ENCODE measurements around the gene ABHD8. TPM values are rescaled to one million over a fixed set of nuclear protein-coding genes. Genes with fewer than 3 reads are reported as not detected.
A peak's percentile ranks its signal among the peaks of the same experiment; 100 is the strongest.

Gene ABHD8
- total and polyA plus RNA-seq, 2 of the 13 experiments (the other 11 are each of a cell fraction or from before 2014, with no cell fraction given), result 6.3 to 7.2 TPM

DNA sequence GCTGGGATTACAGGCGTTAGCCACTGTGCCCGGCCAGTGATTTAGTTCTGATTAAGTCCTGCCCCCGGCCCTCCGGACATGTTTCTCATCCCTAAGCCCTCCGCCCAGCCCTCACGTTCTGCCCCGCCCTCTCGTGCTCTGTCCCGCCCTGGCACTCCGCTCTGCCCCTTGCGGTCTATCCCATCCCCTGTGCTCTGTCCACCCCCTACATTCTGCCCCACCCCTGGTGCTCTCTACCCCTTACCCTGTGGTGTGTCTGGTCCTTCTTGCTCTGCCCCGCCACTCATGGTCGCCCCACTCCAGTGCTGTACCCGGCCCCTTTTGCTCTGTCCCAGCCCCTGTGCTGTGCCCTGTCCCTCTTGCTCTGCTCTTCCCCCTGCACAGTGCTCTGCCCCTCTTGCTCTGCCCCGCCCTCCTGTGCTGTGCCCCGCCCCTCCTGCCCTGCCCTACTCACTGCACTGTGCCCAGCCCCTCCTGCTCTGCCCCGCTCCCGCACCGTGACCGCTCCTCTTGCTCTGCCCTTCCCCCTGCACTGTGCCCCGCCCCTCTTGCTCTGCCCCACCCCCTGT is 37.2 kb upstream of the ABHD8 start (continued):
- TF ChIP-seq, protein P1, sequence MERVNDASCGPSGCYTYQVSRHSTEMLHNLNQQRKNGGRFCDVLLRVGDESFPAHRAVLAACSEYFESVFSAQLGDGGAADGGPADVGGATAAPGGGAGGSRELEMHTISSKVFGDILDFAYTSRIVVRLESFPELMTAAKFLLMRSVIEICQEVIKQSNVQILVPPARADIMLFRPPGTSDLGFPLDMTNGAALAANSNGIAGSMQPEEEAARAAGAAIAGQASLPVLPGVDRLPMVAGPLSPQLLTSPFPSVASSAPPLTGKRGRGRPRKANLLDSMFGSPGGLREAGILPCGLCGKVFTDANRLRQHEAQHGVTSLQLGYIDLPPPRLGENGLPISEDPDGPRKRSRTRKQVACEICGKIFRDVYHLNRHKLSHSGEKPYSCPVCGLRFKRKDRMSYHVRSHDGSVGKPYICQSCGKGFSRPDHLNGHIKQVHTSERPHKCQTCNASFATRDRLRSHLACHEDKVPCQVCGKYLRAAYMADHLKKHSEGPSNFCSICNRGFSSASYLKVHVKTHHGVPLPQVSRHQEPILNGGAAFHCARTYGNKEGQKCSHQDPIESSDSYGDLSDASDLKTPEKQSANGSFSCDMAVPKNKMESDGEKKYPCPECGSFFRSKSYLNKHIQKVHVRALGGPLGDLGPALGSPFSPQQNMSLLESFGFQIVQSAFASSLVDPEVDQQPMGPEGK (CRISPR knock-in tag; IDR thresholded peaks at IDR 0.05), result peak; percentile 51
- no peak for TF ChIP-seq ZNF678 (CRISPR knock-in tag; IDR thresholded peaks at IDR 0.05)
- TF ChIP-seq ZNF788 (CRISPR knock-in tag; IDR thresholded peaks at IDR 0.05; ENCODE audit: borderline replicate concordance), result peak; percentile 6; the same call in 1 of the 2 replicates
- TF ChIP-seq, protein P2, sequence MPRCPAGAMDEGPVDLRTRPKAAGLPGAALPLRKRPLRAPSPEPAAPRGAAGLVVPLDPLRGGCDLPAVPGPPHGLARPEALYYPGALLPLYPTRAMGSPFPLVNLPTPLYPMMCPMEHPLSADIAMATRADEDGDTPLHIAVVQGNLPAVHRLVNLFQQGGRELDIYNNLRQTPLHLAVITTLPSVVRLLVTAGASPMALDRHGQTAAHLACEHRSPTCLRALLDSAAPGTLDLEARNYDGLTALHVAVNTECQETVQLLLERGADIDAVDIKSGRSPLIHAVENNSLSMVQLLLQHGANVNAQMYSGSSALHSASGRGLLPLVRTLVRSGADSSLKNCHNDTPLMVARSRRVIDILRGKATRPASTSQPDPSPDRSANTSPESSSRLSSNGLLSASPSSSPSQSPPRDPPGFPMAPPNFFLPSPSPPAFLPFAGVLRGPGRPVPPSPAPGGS (CRISPR knock-in tag; IDR thresholded peaks at IDR 0.05), result no peak
- TF ChIP-seq SALL2 (CRISPR knock-in tag; IDR thresholded peaks at IDR 0.05), result peak; percentile 24; the same call in 1 of the 2 replicates
- no peak for TF ChIP-seq ZNF768 (CRISPR knock-in tag; IDR thresholded peaks at IDR 0.05)
- 0 out of 2 replicates have a peak, but pooled peaks have one; percentile 2 for TF ChIP-seq RBAK (CRISPR knock-in tag; IDR thresholded peaks at IDR 0.05)
- peak; percentile 41; the same call in 1 of the 2 replicates for TF ChIP-seq MAZ (IDR thresholded peaks at IDR 0.05; ENCODE audit: borderline replicate concordance, low read depth, low read length)
- peak; percentile 77; the same call in 1 of the 2 replicates for TF ChIP-seq MAZ (CRISPR knock-in tag; IDR thresholded peaks at IDR 0.05; ENCODE audit: low read depth)
- TF ChIP-seq PHF21A (CRISPR knock-in tag; IDR thresholded peaks at IDR 0.05), result peak; percentile 13; the same call in 1 of the 2 replicates
- TF ChIP-seq, protein P3, sequence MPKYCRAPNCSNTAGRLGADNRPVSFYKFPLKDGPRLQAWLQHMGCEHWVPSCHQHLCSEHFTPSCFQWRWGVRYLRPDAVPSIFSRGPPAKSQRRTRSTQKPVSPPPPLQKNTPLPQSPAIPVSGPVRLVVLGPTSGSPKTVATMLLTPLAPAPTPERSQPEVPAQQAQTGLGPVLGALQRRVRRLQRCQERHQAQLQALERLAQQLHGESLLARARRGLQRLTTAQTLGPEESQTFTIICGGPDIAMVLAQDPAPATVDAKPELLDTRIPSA (CRISPR knock-in tag; IDR thresholded peaks at IDR 0.05; ENCODE audit: borderline replicate concordance), result no peak
- TF ChIP-seq SP4 (CRISPR knock-in tag; IDR thresholded peaks at IDR 0.05), result 0 out of 2 replicates have a peak, but pooled peaks have one; percentile 52
- TF ChIP-seq, protein P4, sequence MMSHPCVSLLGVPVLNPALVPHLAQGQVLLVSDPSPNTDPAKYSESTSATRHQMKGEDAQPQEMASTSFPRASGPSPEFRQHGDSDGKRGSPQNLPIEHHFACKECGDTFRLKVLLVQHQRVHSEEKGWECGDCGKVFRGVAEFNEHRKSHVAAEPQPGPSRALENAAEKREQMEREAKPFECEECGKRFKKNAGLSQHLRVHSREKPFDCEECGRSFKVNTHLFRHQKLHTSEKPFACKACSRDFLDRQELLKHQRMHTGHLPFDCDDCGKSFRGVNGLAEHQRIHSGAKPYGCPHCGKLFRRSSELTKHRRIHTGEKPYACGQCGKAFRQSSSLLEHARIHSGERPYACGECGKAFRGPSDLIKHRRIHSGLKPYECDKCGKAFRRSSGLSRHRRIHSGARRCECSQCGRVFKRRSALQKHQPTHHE (CRISPR knock-in tag; IDR thresholded peaks at IDR 0.05; ENCODE audit: borderline replicate concordance), result 0 out of 2 replicates have a peak, but pooled peaks have one; percentile 22
- 0 out of 2 replicates have a peak, but pooled peaks have one; percentile 7 for TF ChIP-seq MYC (CRISPR knock-in tag; IDR thresholded peaks at IDR 0.05; ENCODE audit: borderline replicate concordance)
- peak; percentile 12; the same call in 1 of the 2 replicates for TF ChIP-seq RFXAP (CRISPR knock-in tag; IDR thresholded peaks at IDR 0.05; ENCODE audit: borderline replicate concordance)
- TF ChIP-seq, protein P5, sequence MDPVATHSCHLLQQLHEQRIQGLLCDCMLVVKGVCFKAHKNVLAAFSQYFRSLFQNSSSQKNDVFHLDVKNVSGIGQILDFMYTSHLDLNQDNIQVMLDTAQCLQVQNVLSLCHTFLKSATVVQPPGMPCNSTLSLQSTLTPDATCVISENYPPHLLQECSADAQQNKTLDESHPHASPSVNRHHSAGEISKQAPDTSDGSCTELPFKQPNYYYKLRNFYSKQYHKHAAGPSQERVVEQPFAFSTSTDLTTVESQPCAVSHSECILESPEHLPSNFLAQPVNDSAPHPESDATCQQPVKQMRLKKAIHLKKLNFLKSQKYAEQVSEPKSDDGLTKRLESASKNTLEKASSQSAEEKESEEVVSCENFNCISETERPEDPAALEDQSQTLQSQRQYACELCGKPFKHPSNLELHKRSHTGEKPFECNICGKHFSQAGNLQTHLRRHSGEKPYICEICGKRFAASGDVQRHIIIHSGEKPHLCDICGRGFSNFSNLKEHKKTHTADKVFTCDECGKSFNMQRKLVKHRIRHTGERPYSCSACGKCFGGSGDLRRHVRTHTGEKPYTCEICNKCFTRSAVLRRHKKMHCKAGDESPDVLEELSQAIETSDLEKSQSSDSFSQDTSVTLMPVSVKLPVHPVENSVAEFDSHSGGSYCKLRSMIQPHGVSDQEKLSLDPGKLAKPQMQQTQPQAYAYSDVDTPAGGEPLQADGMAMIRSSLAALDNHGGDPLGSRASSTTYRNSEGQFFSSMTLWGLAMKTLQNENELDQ (CRISPR knock-in tag; IDR thresholded peaks at IDR 0.05; ENCODE audit: borderline replicate concordance), result no peak
- TF ChIP-seq HNRNPL (IDR thresholded peaks at IDR 0.05; ENCODE audit: low read depth, low read length), result peak; percentile 87
- TF ChIP-seq ZFYVE20 (CRISPR knock-in tag; IDR thresholded peaks at IDR 0.05; ENCODE audit: borderline replicate concordance, low read depth), result no peak
